ENCODE measurements around the gene ZSCAN29.

GRCh38 chr15:43383070-43383469, 12.2 kb upstream of the ZSCAN29 start:
- TF ChIP-seq NFIC (IDR thresholded peaks at IDR 0.05): no peak
- TF ChIP-seq CREB1 (IDR thresholded peaks at IDR 0.05; ENCODE audit: low read depth): no peak
- no peak for TF ChIP-seq YY1 (IDR thresholded peaks at IDR 0.05; ENCODE audit: low read depth)
- TF ChIP-seq TAF1 (IDR thresholded peaks at IDR 0.05; ENCODE audit: low read depth): no peak
- TF ChIP-seq REST (IDR thresholded peaks at IDR 0.05; ENCODE audit: low read depth): no peak

Data from Ishikawa (cell line).